Liver (tissue), 3 donors: ENCODE measurements around the gene RSL24D1.

Experiments used
- FOXA1 ChIP-seq: IDR thresholded peaks from 2 replicates; pipeline ENCODE4 v1.6.1; 2016; ENCODE audit warnings: antibody characterized with exemption
- RAD21 ChIP-seq, 2 donors: IDR thresholded peaks; 2 replicates each; pipeline ENCODE4 v1.6.1; 2016; ENCODE audit warnings: antibody characterized with exemption in 2 of 2, mild to moderate bottlenecking in 2 of 2
- YY1 ChIP-seq: IDR thresholded peaks from 2 replicates; pipeline ENCODE4 v1.6.1; 2016; ENCODE audit warnings: antibody characterized with exemption, mild to moderate bottlenecking
- TF ChIP-seq, protein P1 (sequence below): fragments of 150-350 bp; IDR thresholded peaks from 2 replicates; pipeline ENCODE4 v1.5.1; 2017; ENCODE audit warnings: improper control_type of control experiment, low read depth, low read length; ENCODE audit not compliant: missing input control
- TF ChIP-seq, protein P2 (sequence below): IDR thresholded peaks from 2 replicates; pipeline ENCODE4 v1.6.1; 2016; ENCODE audit warnings: antibody characterized with exemption
- donor health status: healthy.
- donor health status: healthy.

DNA sequence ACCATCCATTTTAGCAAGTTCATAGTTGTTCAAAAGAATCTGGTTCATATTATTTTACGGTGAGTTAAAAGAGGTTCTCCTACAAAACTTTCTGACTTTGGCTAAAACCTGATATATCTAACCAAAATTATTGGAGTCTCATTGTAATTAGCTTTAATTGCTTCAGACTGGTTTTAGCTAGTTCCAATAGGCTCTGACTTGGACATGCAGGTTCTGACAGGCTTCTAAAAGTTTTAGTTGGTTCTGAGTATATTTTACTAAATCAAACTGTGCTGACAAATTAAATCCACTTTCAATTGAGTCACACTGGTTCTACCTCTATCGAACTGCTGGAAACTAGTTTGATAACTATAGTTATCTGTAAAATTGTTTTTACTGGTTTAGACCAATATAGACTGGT lies 42.1 kb upstream of the RSL24D1 start:
- TF ChIP-seq, protein P1, sequence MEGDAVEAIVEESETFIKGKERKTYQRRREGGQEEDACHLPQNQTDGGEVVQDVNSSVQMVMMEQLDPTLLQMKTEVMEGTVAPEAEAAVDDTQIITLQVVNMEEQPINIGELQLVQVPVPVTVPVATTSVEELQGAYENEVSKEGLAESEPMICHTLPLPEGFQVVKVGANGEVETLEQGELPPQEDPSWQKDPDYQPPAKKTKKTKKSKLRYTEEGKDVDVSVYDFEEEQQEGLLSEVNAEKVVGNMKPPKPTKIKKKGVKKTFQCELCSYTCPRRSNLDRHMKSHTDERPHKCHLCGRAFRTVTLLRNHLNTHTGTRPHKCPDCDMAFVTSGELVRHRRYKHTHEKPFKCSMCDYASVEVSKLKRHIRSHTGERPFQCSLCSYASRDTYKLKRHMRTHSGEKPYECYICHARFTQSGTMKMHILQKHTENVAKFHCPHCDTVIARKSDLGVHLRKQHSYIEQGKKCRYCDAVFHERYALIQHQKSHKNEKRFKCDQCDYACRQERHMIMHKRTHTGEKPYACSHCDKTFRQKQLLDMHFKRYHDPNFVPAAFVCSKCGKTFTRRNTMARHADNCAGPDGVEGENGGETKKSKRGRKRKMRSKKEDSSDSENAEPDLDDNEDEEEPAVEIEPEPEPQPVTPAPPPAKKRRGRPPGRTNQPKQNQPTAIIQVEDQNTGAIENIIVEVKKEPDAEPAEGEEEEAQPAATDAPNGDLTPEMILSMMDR: no peak
- TF ChIP-seq RAD21 (IDR thresholded peaks at IDR 0.05) (no peak), FOXA1 (no peak), YY1 (no peak)
- TF ChIP-seq, protein P2, sequence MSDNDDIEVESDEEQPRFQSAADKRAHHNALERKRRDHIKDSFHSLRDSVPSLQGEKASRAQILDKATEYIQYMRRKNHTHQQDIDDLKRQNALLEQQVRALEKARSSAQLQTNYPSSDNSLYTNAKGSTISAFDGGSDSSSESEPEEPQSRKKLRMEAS: no peak
